GM21360 (cell line): ENCODE results near the gene MAP3K20.

ENCODE experiments used
- ATAC-seq: cut with Tn5 transposase; IDR thresholded peaks from one replicate; pipeline ENCODE4 v1.9.1; 2021; ENCODE audit warnings: mild to moderate bottlenecking, moderate library complexity; ENCODE audit not compliant: unreplicated experiment

MAP3K20 gene

GRCh38 chr2:173050684-173051083 is 25.0 kb upstream of the MAP3K20 start:
- no peak for ATAC-seq

- no peak for ATAC-seq
Observed at GRCh38 chr2:173051463-173052215, 24.0 kb upstream of the MAP3K20 start.

- no peak for ATAC-seq
Observed at GRCh38 chr2:173053043-173053699, 22.5 kb upstream of the MAP3K20 start.

- ATAC-seq = no peak
Observed at GRCh38 chr2:173054466-173054865, 21.2 kb upstream of the MAP3K20 start.

GRCh38 chr2:173056705-173057364 is 18.8 kb upstream of the MAP3K20 start:
- ATAC-seq = no peak

GRCh38 chr2:173058097-173058496 is 17.5 kb upstream of the MAP3K20 start:
- ATAC-seq = no peak

GRCh38 chr2:173058673-173059072 is 17.0 kb upstream of the MAP3K20 start:
- ATAC-seq = no peak

- no peak for ATAC-seq
Observed at GRCh38 chr2:173059292-173059691, 16.4 kb upstream of the MAP3K20 start.

- no peak for ATAC-seq
Observed at GRCh38 chr2:173059971-173060461, 15.6 kb upstream of the MAP3K20 start.

GRCh38 chr2:173062801-173063200 is 12.8 kb upstream of the MAP3K20 start:
- no peak for ATAC-seq

GRCh38 chr2:173064151-173064805 is 11.4 kb upstream of the MAP3K20 start:
- ATAC-seq = no peak

GRCh38 chr2:173066887-173067676 is 8.6 kb upstream of the MAP3K20 start:
- no peak for ATAC-seq

GRCh38 chr2:173075056-173075780 is 428 bp upstream of the MAP3K20 start:
- no peak for ATAC-seq

- ATAC-seq = peak; percentile 22
Observed at GRCh38 chr2:173076581-173077345, 1.1 kb downstream of the MAP3K20 start.

GRCh38 chr2:173077506-173078177 is 2.0 kb downstream of the MAP3K20 start:
- no peak for ATAC-seq

- no peak for ATAC-seq
Observed at GRCh38 chr2:173079141-173079540, 3.5 kb downstream of the MAP3K20 start.

- ATAC-seq = no peak
Observed at GRCh38 chr2:173079973-173080860, 4.6 kb downstream of the MAP3K20 start.
